ENCODE results near the gene LRRC8D.
"Not testable (repeated sequence)": the region's sequence is repeated elsewhere in the genome, so short reads cannot be mapped to it uniquely, and the experiment has no call there.

The LRRC8D gene

GRCh38 chr1:89955311-89956205 is 134.7 kb downstream of the LRRC8D start:
- peak; percentile 69 for DNase-seq (ENCODE audit: low read depth, low spot score)

- DNase-seq (ENCODE audit: low read depth, low spot score) = no peak
Measured at GRCh38 chr1:89957107-89957506, 136.3 kb downstream of the LRRC8D start.

GRCh38 chr1:89958851-89959654 is 138.2 kb downstream of the LRRC8D start:
- no peak for DNase-seq (ENCODE audit: low read depth, low spot score)

- peak; percentile 40 for DNase-seq (ENCODE audit: low read depth, low spot score)
Measured at GRCh38 chr1:89959719-89960118, 138.9 kb downstream of the LRRC8D start.

- DNase-seq (ENCODE audit: low read depth, low spot score) = no peak
Measured at GRCh38 chr1:89962024-89962741, 141.4 kb downstream of the LRRC8D start.

GRCh38 chr1:89962742-89963075 is 141.9 kb downstream of the LRRC8D start:
- no peak for DNase-seq (ENCODE audit: low read depth, low spot score)

GRCh38 chr1:89965193-89965768 is 144.4 kb downstream of the LRRC8D start:
- DNase-seq (ENCODE audit: low read depth, low spot score) = no peak

GRCh38 chr1:89966656-89967055 is 145.8 kb downstream of the LRRC8D start:
- DNase-seq (ENCODE audit: low read depth, low spot score) = no peak

- no peak for DNase-seq (ENCODE audit: low read depth, low spot score)
Measured at GRCh38 chr1:89971600-89971999, 150.8 kb downstream of the LRRC8D start.

- no peak for DNase-seq (ENCODE audit: low read depth, low spot score)
Measured at GRCh38 chr1:89972024-89972423, 151.2 kb downstream of the LRRC8D start.

GRCh38 chr1:89973471-89974127 is 152.8 kb downstream of the LRRC8D start:
- no peak for DNase-seq (ENCODE audit: low read depth, low spot score)

- no peak for DNase-seq (ENCODE audit: low read depth, low spot score)
Measured at GRCh38 chr1:89974256-89974655, 153.4 kb downstream of the LRRC8D start.

- no peak for DNase-seq (ENCODE audit: low read depth, low spot score)
Measured at GRCh38 chr1:89974696-89975470, 154.1 kb downstream of the LRRC8D start.

- DNase-seq (ENCODE audit: low read depth, low spot score) = no peak
Measured at GRCh38 chr1:89975540-89976125, 154.8 kb downstream of the LRRC8D start.

GRCh38 chr1:89978755-89979154 is 157.9 kb downstream of the LRRC8D start:
- no peak for DNase-seq (ENCODE audit: low read depth, low spot score)

- no peak for DNase-seq (ENCODE audit: low read depth, low spot score)
Measured at GRCh38 chr1:89980605-89981004, 159.8 kb downstream of the LRRC8D start.

- DNase-seq (ENCODE audit: low read depth, low spot score) = not testable (repeated sequence)
Measured at GRCh38 chr1:89982846-89983245, 162.0 kb downstream of the LRRC8D start.

GRCh38 chr1:89984564-89985116 is 163.8 kb downstream of the LRRC8D start:
- DNase-seq (ENCODE audit: low read depth, low spot score) = not testable (repeated sequence)

GRCh38 chr1:89986020-89986419 is 165.2 kb downstream of the LRRC8D start:
- no peak for DNase-seq (ENCODE audit: low read depth, low spot score)

Data from ELF-1 (cell line).